PC-3 (cell line): ENCODE results near the gene RFX7.
"Not testable (repeated sequence)": the region's sequence is repeated elsewhere in the genome, so short reads cannot be mapped to it uniquely, and the experiment has no call there.

Source experiments
- CTCF ChIP-seq: fragments of 300-600 bp; sonication (generic); conservative IDR thresholded peaks from 2 replicates; pipeline ENCODE4 v1.5.1; 2017; ENCODE audit warnings: antibody characterized with exemption, low read depth, mild to moderate bottlenecking, low read length
- EZH2 ChIP-seq: fragments of 300-600 bp; sonication (generic); IDR thresholded peaks from one replicate; pipeline ENCODE4 v1.6.1; 2017; ENCODE audit warnings: antibody characterized with exemption, mild to moderate bottlenecking, low read length; ENCODE audit not compliant: unreplicated experiment
- EZH2phosphoT487 ChIP-seq: fragments of 300-600 bp; sonication (generic); IDR thresholded peaks from 2 replicates; pipeline ENCODE4 v1.6.1; 2018; ENCODE audit warnings: mild to moderate bottlenecking, antibody characterized with exemption, low read length, borderline replicate concordance

DNA sequence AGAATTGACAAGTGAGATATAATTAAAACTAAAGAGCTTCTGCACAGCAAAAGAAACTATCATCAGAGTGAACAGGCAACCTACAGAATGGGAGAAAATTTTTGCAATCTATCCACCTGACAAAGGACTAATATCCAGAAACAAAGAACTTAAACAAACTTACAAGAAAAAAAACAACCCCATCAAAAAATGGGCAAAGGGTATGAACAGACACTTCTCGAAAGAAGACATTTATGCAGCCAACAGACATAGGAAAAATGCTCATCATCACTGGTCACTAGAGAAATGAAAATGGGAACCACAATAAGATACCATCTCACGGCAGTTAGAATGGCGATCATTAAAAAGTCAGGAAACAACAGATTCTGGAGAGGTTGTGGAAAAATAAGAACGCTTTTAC, 88.9 kb downstream of the RFX7 start:
- TF ChIP-seq CTCF, EZH2phosphoT487, EZH2: not testable (repeated sequence)
